LoVo (cell line): ENCODE results near the gene STX7.

Experiments
- DNase-seq: peaks from one replicate; pipeline ENCODE4 v3.0.0-alpha.2; 2016; ENCODE audit warnings: low spot score

The STX7 gene

DNA sequence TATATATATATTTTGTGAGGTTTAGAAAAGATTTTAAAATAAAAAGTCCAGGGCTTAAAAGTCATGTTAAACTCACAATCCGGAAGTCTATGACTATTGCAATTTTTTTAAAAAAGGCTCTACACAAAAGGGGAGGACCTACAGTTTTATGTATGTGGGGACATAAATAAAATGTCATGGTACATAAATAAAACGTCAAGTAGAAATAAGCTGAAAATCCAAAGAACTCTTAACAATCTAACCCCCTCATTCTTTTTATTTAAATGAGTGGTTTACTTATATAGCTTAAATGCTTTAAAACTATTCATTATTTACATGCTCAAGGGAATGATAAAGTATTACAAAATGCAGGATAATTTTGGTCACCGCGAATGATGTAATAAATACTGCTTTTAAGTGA is 36.2 kb downstream of the STX7 start:
- no peak for DNase-seq

DNA sequence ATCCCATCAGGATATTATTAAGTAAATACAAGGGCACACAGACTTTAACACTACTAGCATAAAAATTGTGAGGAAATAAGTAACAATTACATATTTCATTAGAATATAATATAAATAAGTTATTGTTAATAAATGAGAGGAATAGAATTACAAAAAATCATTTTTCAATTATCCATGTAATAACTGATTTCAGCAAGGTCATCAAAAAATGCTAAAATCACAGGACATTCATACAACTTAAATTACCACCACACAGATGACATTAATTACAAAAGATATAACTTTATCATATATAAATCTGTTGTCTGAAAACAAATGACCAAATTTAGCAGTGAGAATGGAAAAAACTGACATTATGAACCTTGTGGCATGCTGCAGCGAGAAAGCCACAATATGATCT is 37.0 kb downstream of the STX7 start:
- no peak for DNase-seq

- DNase-seq, result no peak
Measured at GRCh38 chr6:132471787-132472186, 41.1 kb downstream of the STX7 start.

DNA sequence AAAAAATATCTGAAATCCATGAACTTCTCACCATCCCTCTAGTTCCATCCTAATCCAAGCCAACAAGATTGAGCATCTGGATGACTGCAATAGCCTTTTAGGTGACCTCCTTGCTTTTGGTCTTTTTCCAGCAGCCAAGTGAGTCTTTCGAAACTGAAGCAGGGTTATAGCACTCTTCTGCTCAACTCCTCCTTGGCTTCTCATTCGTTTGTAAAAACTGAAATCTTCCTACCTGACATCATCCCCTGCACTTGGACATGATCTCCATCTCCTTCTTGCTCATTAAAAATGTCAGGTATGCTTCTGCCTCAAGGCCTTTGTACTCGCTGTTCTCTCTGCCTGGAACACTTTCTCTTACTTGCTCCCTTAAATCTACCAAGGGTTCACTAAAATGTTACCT is 46.0 kb downstream of the STX7 start:
- DNase-seq, result no peak

DNA sequence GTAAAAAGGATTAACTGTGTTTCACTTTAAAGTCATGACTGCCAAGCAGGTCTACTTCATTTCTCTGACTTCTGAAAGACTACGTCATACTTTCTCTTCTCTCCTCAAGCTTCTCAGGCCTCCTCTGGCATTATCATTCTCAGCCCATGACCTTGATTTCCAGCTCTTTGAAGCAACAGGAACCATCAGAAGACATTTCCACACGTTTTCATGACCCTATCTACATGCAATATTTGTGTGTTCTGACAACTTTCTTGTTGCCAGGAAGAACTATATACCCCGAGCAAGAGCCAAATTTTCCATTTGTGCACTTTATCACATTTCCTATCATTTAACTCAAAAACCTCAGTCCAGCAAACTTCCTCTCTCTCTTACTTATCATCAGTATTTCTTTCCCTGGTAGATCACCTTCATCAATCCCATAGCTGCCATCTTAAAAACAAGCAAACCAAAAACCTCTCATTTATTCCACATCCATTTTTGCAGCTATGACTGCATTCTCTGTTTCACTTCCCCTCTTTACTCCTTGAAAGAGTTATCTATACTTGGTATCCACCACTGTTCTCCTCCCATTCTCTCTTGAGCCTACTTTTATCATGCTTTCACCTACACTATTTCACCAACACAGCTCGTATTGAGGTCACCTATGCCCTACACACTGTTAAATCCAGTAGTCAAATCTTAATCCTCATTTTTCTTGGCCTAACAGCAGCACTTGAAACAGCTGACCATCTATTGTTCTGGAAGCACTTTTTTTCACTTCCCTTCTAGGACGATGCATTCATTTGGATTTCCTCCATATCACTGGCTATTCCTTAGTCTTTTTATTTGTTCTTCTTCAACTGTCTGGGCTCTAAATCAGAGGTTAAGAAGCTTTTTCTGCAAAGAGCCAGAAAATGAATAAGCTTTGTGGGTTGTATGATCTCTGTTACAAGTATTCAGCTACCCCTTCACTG is 47.1 kb downstream of the STX7 start:
- no peak for DNase-seq

- no peak for DNase-seq
Measured at GRCh38 chr6:132464538-132465256, 48.2 kb downstream of the STX7 start.

DNA sequence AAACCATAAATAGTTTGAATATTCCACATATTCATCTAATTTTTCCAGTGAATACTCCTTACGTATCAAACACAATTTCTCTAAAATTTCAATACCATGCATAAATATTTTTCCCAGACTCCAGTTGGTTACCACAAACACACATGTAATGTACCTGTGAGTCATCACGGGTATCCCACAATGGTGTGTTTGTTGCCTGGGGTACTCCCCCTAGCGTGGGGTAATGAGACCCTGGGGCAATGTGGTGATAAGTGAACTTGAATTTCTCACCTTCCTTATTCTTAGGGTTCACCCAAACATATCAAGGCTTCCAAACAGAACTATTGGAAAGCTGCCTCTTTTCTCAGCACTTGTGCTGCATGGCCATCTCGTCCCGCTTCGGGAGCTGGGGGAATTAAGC is 51.0 kb downstream of the STX7 start:
- no peak for DNase-seq

- no peak for DNase-seq
Measured at GRCh38 chr6:132459605-132459952, 53.3 kb downstream of the STX7 start.

- no peak for DNase-seq
Measured at GRCh38 chr6:132458887-132459604, 53.9 kb downstream of the STX7 start.

DNA sequence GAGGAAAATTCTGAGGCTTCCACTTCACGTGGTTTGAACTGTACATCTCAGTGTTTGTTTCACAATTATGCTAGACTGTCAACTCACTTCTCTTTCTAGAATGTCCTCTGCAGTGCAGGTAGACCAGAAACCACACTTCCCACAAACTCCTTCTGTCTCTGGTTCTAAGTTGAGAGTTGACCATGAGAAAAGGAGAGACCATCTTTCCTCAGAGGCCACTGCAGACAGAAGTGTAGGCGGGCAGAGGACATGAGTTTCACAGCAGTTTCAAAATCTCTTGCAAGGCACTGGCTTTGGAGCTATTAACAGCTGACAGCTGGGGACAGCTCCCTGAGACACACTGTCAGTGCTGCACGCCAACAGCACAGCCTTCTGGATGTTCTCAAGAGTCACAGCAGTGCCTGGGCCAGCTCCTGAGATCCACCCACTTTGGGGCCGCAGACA is 56.2 kb downstream of the STX7 start:
- no peak for DNase-seq

DNA sequence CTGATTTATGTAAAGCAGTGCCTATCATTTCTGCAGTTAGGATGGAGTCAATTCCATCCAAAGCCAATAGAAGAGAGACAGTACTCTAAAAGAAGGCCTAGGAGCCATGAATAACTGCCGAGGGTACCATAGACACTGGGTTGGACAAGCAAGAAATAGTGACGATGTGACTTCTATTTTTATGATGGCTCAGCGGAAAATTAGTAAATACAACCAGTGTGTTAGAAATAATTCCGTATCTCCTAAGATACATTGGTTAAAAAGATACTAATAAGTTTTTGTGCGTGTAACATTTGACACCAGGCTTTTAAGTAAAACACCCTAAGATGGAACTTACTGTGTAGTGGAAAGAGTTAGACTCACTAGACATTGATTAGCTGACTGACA is 66.1 kb downstream of the STX7 start:
- DNase-seq, result no peak

- DNase-seq, result no peak
Measured at GRCh38 chr6:132446141-132446854, 66.6 kb downstream of the STX7 start.

- DNase-seq, result no peak
Measured at GRCh38 chr6:132445201-132445951, 67.5 kb downstream of the STX7 start.

DNA sequence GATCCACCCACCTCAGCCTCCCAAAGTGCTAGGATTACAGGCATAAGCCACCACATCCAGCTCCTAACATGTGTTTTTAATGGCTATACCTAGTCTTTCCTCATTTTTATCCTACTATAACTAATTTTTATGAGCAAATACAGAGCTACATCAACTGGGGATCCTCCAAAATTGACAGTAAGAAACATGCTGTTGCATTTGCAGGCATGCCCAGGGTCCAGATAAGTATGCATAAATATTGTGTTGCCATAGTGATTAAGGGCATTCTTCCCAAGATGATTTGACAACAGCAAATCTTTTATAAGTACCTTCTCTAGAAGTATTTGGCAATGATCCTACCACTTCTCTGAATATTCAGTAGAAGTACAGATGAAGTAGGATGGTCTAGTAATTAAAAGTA is 69.7 kb downstream of the STX7 start:
- DNase-seq, result no peak

GRCh38 chr6:132430110-132430509 is 82.8 kb downstream of the STX7 start:
- DNase-seq, result no peak

DNA sequence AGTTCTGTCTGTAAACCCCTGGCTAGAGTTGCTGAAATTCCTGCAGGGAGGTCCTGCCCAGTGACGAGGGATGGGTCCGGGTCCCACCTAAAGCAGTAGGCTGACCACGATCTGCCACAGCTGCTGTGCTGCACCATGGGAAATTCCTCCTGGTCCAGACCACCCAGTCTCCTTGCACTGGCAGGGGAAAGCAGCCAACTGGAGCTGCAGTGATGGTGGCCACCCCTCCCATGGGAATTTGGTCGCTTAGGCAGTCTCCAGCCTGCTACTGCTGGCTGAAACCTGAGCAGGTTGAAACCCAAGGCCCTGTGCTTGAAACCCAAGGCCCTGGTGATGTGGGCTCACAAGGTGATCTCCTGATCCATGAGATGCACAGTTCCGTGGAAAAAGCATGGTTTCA is 87.7 kb downstream of the STX7 start:
- DNase-seq, result no peak

GRCh38 chr6:132423839-132424238 is 89.1 kb downstream of the STX7 start:
- DNase-seq, result no peak

- no peak for DNase-seq
Measured at GRCh38 chr6:132418235-132418965, 94.5 kb downstream of the STX7 start.

GRCh38 chr6:132414761-132415160 is 98.2 kb downstream of the STX7 start:
- no peak for DNase-seq

GRCh38 chr6:132414322-132414721 is 98.6 kb downstream of the STX7 start:
- no peak for DNase-seq

DNA sequence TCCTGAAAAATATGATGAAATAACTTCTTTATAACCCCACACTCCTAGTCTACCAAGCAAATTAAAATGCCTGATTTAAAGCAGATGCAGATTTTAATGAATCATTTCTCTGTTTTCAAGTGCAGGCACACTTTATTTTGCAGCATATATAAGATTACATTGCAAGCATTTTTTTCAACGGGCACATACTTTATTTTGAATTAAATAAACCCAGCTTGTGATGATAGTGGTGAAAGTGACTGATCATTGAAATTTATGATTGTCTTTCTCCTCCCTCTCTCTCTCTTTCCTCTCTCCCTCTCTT is 99.5 kb downstream of the STX7 start:
- DNase-seq, result no peak
